PC-3 (cell line): ENCODE results near the gene PEX16. TPM values are rescaled to one million over a fixed set of nuclear protein-coding genes. Genes with fewer than 3 reads are reported as not detected.
"Not testable (repeated sequence)": the region's sequence is repeated elsewhere in the genome, so short reads cannot be mapped to it uniquely, and the experiment has no call there.

Experiments used
- ATAC-seq: fragments of 200-7000 bp; cut with Tn5 transposase; 2 replicates; pipeline ENCODE4 v1.9.1; 2020; ENCODE audit warnings: mild to moderate bottlenecking, moderate library complexity
- BruUV-seq: library from RNA; stranded (reverse); fragments of 400-500 nt; replicated peaks from 2 replicates; lab custom pipeline; 2021; lab: Mats Ljungman, UMichigan
- CTCF ChIA-PET: fragments of 300-600 bp; sonication (Branson Sonifier 250); formaldehyde crosslinking; loops from one replicate; lab custom pipeline; 2022; ENCODE audit warnings: antibody characterized with exemption; lab: Charles Lee
- POLR2A ChIA-PET: fragments of 300-600 bp; sonication (Branson Sonifier 250); formaldehyde crosslinking; loops from one replicate; lab custom pipeline; 2022; ENCODE audit warnings: antibody characterized with exemption; ENCODE audit not compliant: unreplicated experiment; lab: Charles Lee
- DNase-seq: peaks from one replicate; pipeline ENCODE4 v3.0.0-alpha.2; 2015
- H2AFZ ChIP-seq: fragments of 300-600 bp; sonication (generic); 2 replicates; pipeline ENCODE4 v1.6.0; 2016; ENCODE audit warnings: antibody characterized with exemption, low read length
- H3F3A ChIP-seq: fragments of 300-600 bp; sonication (generic); one replicate; pipeline ENCODE4 v1.6.0; 2017; ENCODE audit warnings: antibody characterized with exemption, low read length, control low read depth, mild to moderate bottlenecking; ENCODE audit not compliant: unreplicated experiment
- H3K27ac ChIP-seq: fragments of 300-600 bp; sonication (generic); 2 replicates; pipeline ENCODE4 v1.5.1; 2016; ENCODE audit warnings: mild to moderate bottlenecking, low read length
- H3K27me3 ChIP-seq: fragments of 300-600 bp; sonication (generic); 2 replicates; pipeline ENCODE4 v1.6.1; 2016; ENCODE audit warnings: low read length, mixed read lengths
- H3K36me3 ChIP-seq: fragments of 300-600 bp; sonication (generic); 2 replicates; pipeline ENCODE4 v1.6.1; 2016; ENCODE audit warnings: low read depth, mixed run types, low read length, mixed read lengths
- H3K4me1 ChIP-seq: fragments of 300-600 bp; sonication (generic); 2 replicates; pipeline ENCODE4 v1.5.1; 2016; ENCODE audit warnings: low read length; ENCODE audit not compliant: insufficient read depth
- H3K4me2 ChIP-seq: fragments of 300-600 bp; sonication (generic); 2 replicates; pipeline ENCODE4 v1.6.0; 2016; ENCODE audit warnings: low read length
- H3K4me3 ChIP-seq: fragments of 300-600 bp; sonication (generic); 2 replicates; pipeline ENCODE4 v1.5.1; 2016; ENCODE audit warnings: mild to moderate bottlenecking, low read length, mixed read lengths
- H3K79me2 ChIP-seq: fragments of 300-600 bp; sonication (generic); 2 replicates; pipeline ENCODE4 v1.6.1; 2017; ENCODE audit warnings: low read length, mixed read lengths
- H3K9ac ChIP-seq: fragments of 300-600 bp; sonication (generic); 2 replicates; pipeline ENCODE4 v1.6.0; 2016; ENCODE audit warnings: mild to moderate bottlenecking, low read length
- H3K9me2 ChIP-seq: fragments of 300-600 bp; sonication (generic); replicated peaks from 2 replicates; pipeline ENCODE4 v1.6.1; 2016; ENCODE audit warnings: mixed run types, low read length, mixed read lengths
- H3K9me3 ChIP-seq: fragments of 300-600 bp; sonication (generic); 2 replicates; pipeline ENCODE4 v1.6.1; 2016; ENCODE audit warnings: low read length, mixed read lengths
- H4K20me1 ChIP-seq: fragments of 300-600 bp; sonication (generic); 2 replicates; pipeline ENCODE4 v1.6.1; 2016; ENCODE audit warnings: low read length, mixed read lengths
- CTCF ChIP-seq: fragments of 300-600 bp; sonication (generic); conservative IDR thresholded peaks from 2 replicates; pipeline ENCODE4 v1.5.1; 2017; ENCODE audit warnings: antibody characterized with exemption, low read depth, mild to moderate bottlenecking, low read length
- EZH2 ChIP-seq: fragments of 300-600 bp; sonication (generic); IDR thresholded peaks from one replicate; pipeline ENCODE4 v1.6.1; 2017; ENCODE audit warnings: antibody characterized with exemption, mild to moderate bottlenecking, low read length; ENCODE audit not compliant: unreplicated experiment
- EZH2phosphoT487 ChIP-seq: fragments of 300-600 bp; sonication (generic); IDR thresholded peaks from 2 replicates; pipeline ENCODE4 v1.6.1; 2018; ENCODE audit warnings: mild to moderate bottlenecking, antibody characterized with exemption, low read length, borderline replicate concordance
- intact Hi-C: fragments of 100-400 bp; cut with micrococcal nuclease; formaldehyde crosslinking; loops from 2 replicates; pipeline ENCODE4 v1.9.0; 2023
- total RNA-seq: library from RNA; depleted of rRNA; stranded (reverse); fragments of >200 nt; gene quantifications from 2 replicates; pipeline ENCODE4 v1.2.3, GENCODE V29; 2014

Gene PEX16
- total RNA-seq, 1 experiment from 2014 or later = 56.7 TPM

- no TSS peak for BruUV-seq
- H3K4me1 ChIP-seq = no peaks in the 10 kb centered on the region
- H3K4me3 ChIP-seq = no peak overlapping the region
- CTCF ChIA-PET = no interaction called here
- ATAC-seq (no peak; the same call in 1 of the 2 replicates), DNase-seq (no peak)
- no peaks in the 10 kb centered on the region for H3F3A ChIP-seq
- no peaks in the 10 kb centered on the region for H3K79me2 ChIP-seq
- no peaks in the 10 kb centered on the region for H4K20me1 ChIP-seq
- no peak overlapping the region for H3K27ac ChIP-seq
- POLR2A ChIA-PET = no interaction called here
- H3K9me3 ChIP-seq = no peaks in the 10 kb centered on the region
- H2AFZ ChIP-seq = no peak overlapping the region
- H3K4me2 ChIP-seq = no peak overlapping the region
- H3K9ac ChIP-seq = no peak overlapping the region
- TF ChIP-seq EZH2 (no peak), CTCF (no peak), EZH2phosphoT487 (no peak)
- H3K27me3 ChIP-seq = no peaks in the 10 kb centered on the region
- intact Hi-C loops = no loop called here
- no peaks in the 10 kb centered on the region for H3K9me2 ChIP-seq
- no peaks in the 10 kb centered on the region; the same call in 1 of the 2 replicates for H3K36me3 ChIP-seq
These were observed 9.7 kb downstream of the PEX16 start for GRCh38 chr11:45907911-45908370.

GRCh38 chr11:45906965-45907611 is 10.6 kb downstream of the PEX16 start, which contains the start of gene FREY1:
Gene FREY1, minus strand, starts transcription at chr11:45907271. Its CDS starts 26 bp downstream, at chr11:45907245.
- no peaks in the 10 kb centered on the region for H3K9me2 ChIP-seq
- ChIA-PET CTCF (no interaction called here), POLR2A (no interaction called here)
- H2AFZ ChIP-seq = no peak within 1 kb of the TSS
- no peak within 1 kb of the TSS for H3K9ac ChIP-seq
- no peak within 1 kb of the TSS for H3K4me3 ChIP-seq
- H3K4me1 ChIP-seq = no peaks in the 10 kb centered on the region
- ATAC-seq (no peak), DNase-seq (no peak)
- no peaks in the 10 kb centered on the region for H3K79me2 ChIP-seq
- H3K27me3 ChIP-seq = no peaks in the 10 kb centered on the region
- no peak within 1 kb of the TSS for H3K27ac ChIP-seq
- no peaks in the 10 kb centered on the region for H3F3A ChIP-seq
- H3K9me3 ChIP-seq = no peaks in the 10 kb centered on the region
- no peak within 1 kb of the TSS for H3K4me2 ChIP-seq
- intact Hi-C loops = no loop called here
- BruUV-seq = no TSS peak
- H4K20me1 ChIP-seq = no peaks in the 10 kb centered on the region
- no peaks in the 10 kb centered on the region; the same call in 1 of the 2 replicates for H3K36me3 ChIP-seq
- no peak for TF ChIP-seq CTCF
- TF ChIP-seq EZH2phosphoT487 = no peak
- TF ChIP-seq EZH2 = no peak

- DNase-seq (no peak), ATAC-seq (no peak; the same call in 1 of the 2 replicates)
- intact Hi-C loops = no loop called here
- POLR2A ChIA-PET = no interaction called here
- H3K4me2 ChIP-seq = no peak overlapping the region
- no peaks in the 10 kb centered on the region; the same call in 1 of the 2 replicates for H3K36me3 ChIP-seq
- no peaks in the 10 kb centered on the region for H3F3A ChIP-seq
- CTCF ChIA-PET = no interaction called here
- no TSS peak for BruUV-seq
- no peaks in the 10 kb centered on the region for H3K27me3 ChIP-seq
- TF ChIP-seq EZH2phosphoT487 (no peak), EZH2 (no peak), CTCF (no peak)
- H3K27ac ChIP-seq = no peak overlapping the region
- no peak overlapping the region for H2AFZ ChIP-seq
- H4K20me1 ChIP-seq = no peaks in the 10 kb centered on the region
- H3K9me2 ChIP-seq = no peaks in the 10 kb centered on the region
- no peaks in the 10 kb centered on the region for H3K9me3 ChIP-seq
- H3K4me1 ChIP-seq = no peaks in the 10 kb centered on the region
- no peak overlapping the region for H3K4me3 ChIP-seq
- H3K9ac ChIP-seq = no peak overlapping the region
- no peaks in the 10 kb centered on the region for H3K79me2 ChIP-seq
These were observed 11.5 kb downstream of the PEX16 start for GRCh38 chr11:45906096-45906682.

GRCh38 chr11:45905576-45905975 is 12.1 kb downstream of the PEX16 start:
- H3K9me2 ChIP-seq, DNase-seq, H3K9ac ChIP-seq, ATAC-seq, H3K4me1 ChIP-seq, CTCF ChIA-PET, H3K27ac ChIP-seq, H3F3A ChIP-seq, H3K4me3 ChIP-seq, POLR2A ChIA-PET, BruUV-seq, intact Hi-C loops, H3K9me3 ChIP-seq, H3K79me2 ChIP-seq, H4K20me1 ChIP-seq, H3K36me3 ChIP-seq, H3K4me2 ChIP-seq, H3K27me3 ChIP-seq, H2AFZ ChIP-seq: not testable (repeated sequence)
